ENCODE measurements around the gene TBCB.

- TF ChIP-seq CTCF (IDR thresholded peaks at IDR 0.05; ENCODE audit: poor library complexity) (no peak), EZH2phosphoT487 (IDR thresholded peaks at IDR 0.05; ENCODE audit: low read depth, severe bottlenecking, unreplicated experiment) (no peak)
These were observed 6.3 kb downstream of the TBCB start for GRCh38 chr19:36121486-36122124.
